Thymus (tissue), 11 donors: ENCODE data around the gene CCSAP. TPM values are rescaled to one million over a fixed set of nuclear protein-coding genes. Genes with fewer than 3 reads are reported as not detected.

Experiments used
- DNase-seq, 9 donors: peaks; one replicate each; pipeline ENCODE4 v3.0.0-alpha.2; 2013; ENCODE audit warnings: low spot score in 9 of 9, low read depth in 6 of 9, missing footprints in 1 of 9
- H3K27ac ChIP-seq, 2 donors: one replicate each; pipeline ENCODE4 v1.5.1; 2013; ENCODE audit warnings: control low read depth in 1 of 2, low read depth in 1 of 2, low read length in 1 of 2, mild to moderate bottlenecking in 1 of 2, moderate library complexity in 1 of 2
- H3K27me3 ChIP-seq, 2 donors: one replicate each; pipeline ENCODE4 v1.5.1; 2013; ENCODE audit warnings: low read length in 1 of 2; ENCODE audit not compliant: control insufficient read depth in 2 of 2, insufficient read depth in 1 of 2
- H3K36me3 ChIP-seq, 2 donors: one replicate each; pipeline ENCODE4 v1.5.1; 2013; ENCODE audit warnings: low read length in 1 of 2, mild to moderate bottlenecking in 1 of 2, moderate library complexity in 1 of 2; ENCODE audit not compliant: control insufficient read depth in 2 of 2, insufficient read depth in 2 of 2
- H3K4me1 ChIP-seq, 2 donors: one replicate each; pipeline ENCODE4 v1.5.1; 2013; ENCODE audit warnings: low read length in 2 of 2; ENCODE audit not compliant: control insufficient read depth in 2 of 2, insufficient read depth in 2 of 2
- H3K4me3 ChIP-seq, 2 donors: one replicate each; pipeline ENCODE4 v1.5.1; 2013; ENCODE audit warnings: low read length in 2 of 2, control low read depth in 1 of 2, mild to moderate bottlenecking in 1 of 2
- H3K9me3 ChIP-seq, 2 donors: one replicate each; pipeline ENCODE4 v1.5.1; 2013; ENCODE audit warnings: low read length in 1 of 2, mild to moderate bottlenecking in 1 of 2; ENCODE audit not compliant: control insufficient read depth in 2 of 2, insufficient read depth in 1 of 2
- WGBS: extraction: QIAGEN DNeasy Blood & Tissue Kit; methylation state at CpG from one replicate; pipeline ENCODE4 v1.1.7; 2013; 5-methylcytosine and 5-hydroxymethylcytosine counted together
- polyA plus RNA-seq: library from polyadenylated mRNA; stranded (reverse); fragments of 200-250 nt; gene quantifications from one replicate; pipeline ENCODE4 v1.2.3, GENCODE V29; 2013
- total RNA-seq: library from RNA; stranded (reverse); fragments of 120-200 nt; gene quantifications from one replicate; pipeline ENCODE4 v1.2.4, GENCODE V29; 2013
- donor health status: healthy.

CCSAP gene
- total and polyA plus RNA-seq, 2 donors = 18.7 to 18.9 TPM

DNA sequence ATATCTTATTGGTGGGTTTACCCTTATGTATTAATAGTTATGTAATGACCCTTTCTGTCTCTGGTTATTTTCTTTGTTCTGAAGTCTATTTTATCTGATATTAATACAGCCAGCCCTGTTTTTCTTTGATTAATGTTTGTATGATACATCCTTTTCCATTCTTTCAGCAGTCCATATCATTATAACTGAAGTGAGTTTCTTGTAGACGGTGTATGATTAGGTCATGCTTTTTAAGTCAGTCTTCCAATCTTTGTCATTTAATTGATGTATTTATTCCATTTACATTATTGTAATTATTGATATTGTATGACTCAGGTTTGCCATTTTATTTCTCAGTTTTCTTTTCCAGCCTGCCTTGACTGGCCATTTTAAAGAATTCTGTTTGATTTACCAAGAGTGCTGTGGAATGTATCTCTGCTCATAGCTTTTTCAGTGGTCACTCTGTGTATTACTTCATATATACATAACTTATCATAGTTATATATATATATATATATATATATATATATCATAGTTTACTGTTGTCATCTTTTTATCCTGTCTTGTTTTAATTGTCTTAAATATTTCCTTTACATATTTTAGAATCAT lies 61.4 kb downstream of the CCSAP start:
- H3K9me3 ChIP-seq = no peaks in the 10 kb centered on the region
- no peaks in the 10 kb centered on the region for H3K4me1 ChIP-seq
- no peak overlapping the region for H3K4me3 ChIP-seq
- 97% methylated on average over 1 of the region's 1 CpG for WGBS
- peaks cover 3 to 4% of the 10 kb centered on the region in 2 donors for H3K36me3 ChIP-seq
- DNase-seq = no peak
- H3K27me3 ChIP-seq = no peaks in the 10 kb centered on the region
- H3K27ac ChIP-seq = no peak overlapping the region

DNA sequence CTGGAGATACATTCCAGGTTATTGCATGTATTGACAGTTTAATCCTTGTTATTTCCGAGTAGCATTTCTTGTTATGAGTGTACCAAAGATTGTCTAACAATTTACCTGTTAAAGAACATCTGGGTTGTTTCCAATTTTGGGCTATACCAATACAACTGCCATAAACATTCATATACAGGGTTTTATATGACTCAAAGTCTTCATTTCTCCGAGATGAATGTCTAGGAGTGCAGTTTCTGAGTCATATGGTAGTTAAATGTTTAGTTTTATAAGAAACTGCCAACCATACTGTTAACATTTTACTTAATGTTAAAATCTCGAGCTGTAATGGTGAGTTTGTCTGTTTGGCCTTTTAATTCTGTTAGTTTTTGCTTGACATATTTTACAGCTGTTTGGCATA lies 61.9 kb downstream of the CCSAP start:
- no peak overlapping the region for H3K4me3 ChIP-seq
- DNase-seq = no peak
- no peaks in the 10 kb centered on the region for H3K27me3 ChIP-seq
- H3K27ac ChIP-seq = no peak overlapping the region
- 96% methylated on average over 3 of the region's 3 CpGs for WGBS
- no peaks in the 10 kb centered on the region for H3K4me1 ChIP-seq
- H3K36me3 ChIP-seq = peaks cover 3 to 4% of the 10 kb centered on the region in 2 donors
- no peaks in the 10 kb centered on the region for H3K9me3 ChIP-seq

DNA sequence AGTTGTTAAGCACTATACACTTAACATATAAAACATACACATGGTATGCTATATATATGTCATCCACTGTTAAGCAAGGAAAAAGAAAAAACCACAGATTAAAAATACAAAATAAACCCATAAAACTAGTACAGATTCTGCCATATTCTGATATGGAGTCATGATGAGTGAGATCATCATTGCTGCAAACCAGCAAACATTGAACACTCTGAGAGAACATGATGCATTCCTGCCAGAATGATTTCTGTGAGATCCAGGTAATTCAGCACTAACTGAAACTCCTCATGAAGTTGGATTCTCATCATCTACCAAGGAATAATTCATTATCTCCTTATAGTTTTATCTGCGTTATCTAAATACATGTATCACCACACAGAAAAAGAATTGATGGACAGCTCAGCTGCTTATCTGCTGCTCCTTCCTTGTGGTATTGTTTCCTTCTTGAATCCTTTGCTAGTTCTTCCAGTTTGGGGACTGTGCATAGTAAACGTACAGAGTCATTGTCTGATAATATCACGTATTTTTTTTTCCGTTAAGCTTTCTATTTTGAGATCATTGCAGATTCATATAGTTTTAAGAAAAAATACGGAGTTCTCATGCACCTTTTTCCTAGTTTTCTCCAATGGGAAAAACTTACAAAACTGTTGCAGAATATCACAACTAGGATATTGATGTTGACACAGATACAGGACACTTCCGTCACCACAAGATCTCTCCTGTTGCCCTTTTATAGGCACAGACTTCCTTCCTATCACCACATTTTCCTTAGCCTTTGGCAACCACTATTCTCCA lies 62.6 kb downstream of the CCSAP start:
- Histone ChIP-seq H3K36me3 (peaks cover 3 to 4% of the 10 kb centered on the region in 2 donors), H3K4me3 (no peak overlapping the region), H3K27ac (no peak overlapping the region), H3K27me3 (no peaks in the 10 kb centered on the region), H3K9me3 (no peaks in the 10 kb centered on the region), H3K4me1 (no peaks in the 10 kb centered on the region)
- no peak for DNase-seq
- WGBS = 59% methylated on average over 6 of the region's 6 CpGs

DNA sequence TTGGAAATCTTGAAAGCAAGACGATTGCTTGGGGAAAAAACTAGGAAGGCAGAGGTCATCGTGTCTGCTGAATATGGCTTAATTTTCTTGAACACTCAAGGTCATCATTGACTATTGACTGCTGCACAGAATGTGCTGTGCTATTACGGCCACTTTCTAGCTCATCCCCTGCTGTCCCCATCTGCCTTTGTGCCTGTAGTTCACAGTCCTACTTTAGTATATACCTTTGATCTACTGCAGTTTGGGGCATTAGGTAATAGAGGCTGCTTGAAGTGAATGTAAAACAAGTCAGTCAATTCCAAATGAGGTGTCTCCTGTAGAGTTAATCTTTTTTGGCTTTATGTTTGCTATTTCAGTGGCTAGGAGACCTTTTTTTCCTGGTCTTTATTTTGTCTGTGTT lies 63.6 kb downstream of the CCSAP start:
- Histone ChIP-seq H3K36me3 (peaks cover 3 to 4% of the 10 kb centered on the region in 2 donors), H3K4me3 (no peak overlapping the region), H3K4me1 (no peaks in the 10 kb centered on the region), H3K27me3 (no peaks in the 10 kb centered on the region), H3K9me3 (no peaks in the 10 kb centered on the region), H3K27ac (no peak overlapping the region)
- DNase-seq = no peak
- 93% methylated on average over 3 of the region's 3 CpGs for WGBS

DNA sequence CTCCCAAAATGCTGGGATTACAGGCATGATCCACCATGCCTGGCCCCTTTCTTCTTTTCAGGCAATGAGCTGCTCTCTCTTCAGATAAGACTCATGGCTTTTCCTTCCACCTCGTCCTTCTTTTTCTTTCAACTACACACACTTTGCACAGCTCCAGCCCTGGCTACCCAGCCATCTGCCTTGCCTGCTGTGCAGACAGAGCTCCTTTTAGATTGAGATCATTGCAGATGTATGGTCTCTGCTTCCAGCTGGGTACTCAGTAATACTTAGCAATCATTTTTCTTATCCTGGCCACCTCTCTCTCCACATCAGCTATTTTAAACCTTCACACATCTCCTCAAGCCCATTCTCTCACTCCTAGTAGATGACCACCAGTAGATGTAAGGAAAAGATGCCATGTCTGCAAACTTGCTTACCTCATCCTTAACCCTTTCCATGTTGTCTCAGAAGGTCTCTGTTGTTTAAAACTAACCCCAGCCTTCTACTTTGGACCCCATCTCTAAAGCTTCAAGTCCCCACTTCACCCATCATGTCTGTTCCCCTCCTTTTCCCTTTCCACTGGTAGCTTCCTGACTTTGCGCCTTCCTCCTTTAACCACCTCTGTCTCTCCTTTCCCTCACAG lies 64.6 kb downstream of the CCSAP start:
- H3K27me3 ChIP-seq = no peaks in the 10 kb centered on the region
- DNase-seq = no peak
- peaks cover 3 to 4% of the 10 kb centered on the region in 2 donors for H3K36me3 ChIP-seq
- no peaks in the 10 kb centered on the region for H3K9me3 ChIP-seq
- no peak overlapping the region for H3K4me3 ChIP-seq
- 87% methylated on average over 2 of the region's 2 CpGs for WGBS
- no peak overlapping the region for H3K27ac ChIP-seq
- peaks cover 0 to 5% of the 10 kb centered on the region in 2 donors for H3K4me1 ChIP-seq

DNA sequence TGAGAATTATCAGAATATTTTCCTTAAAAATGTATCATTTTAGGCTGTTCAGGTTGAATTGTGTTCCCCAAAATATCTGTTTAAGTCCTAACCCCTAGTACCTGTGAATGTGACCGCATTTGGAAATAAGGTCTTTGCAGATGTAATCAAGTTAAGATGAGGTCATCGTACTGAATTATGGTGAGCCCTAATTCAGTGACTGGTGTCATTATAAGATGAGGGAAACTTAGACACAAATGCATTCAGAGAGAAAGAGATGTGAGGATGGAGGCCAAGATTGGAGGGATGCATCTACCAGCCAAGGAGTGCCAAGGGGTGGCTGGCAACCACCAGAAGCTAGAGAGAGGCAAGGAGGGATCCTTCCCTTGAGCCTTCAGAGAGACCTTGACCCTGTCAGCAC lies 67.8 kb downstream of the CCSAP start:
- Histone ChIP-seq H3K4me3 (no peak overlapping the region), H3K4me1 (peaks cover 14 to 16% of the 10 kb centered on the region in 2 donors), H3K36me3 (peaks cover 3 to 4% of the 10 kb centered on the region in 2 donors), H3K27ac (no peak overlapping the region), H3K9me3 (peaks cover 0 to 4% of the 10 kb centered on the region in 2 donors), H3K27me3 (no peaks in the 10 kb centered on the region)
- DNase-seq = no peak
- 96% methylated on average over 2 of the region's 2 CpGs for WGBS

DNA sequence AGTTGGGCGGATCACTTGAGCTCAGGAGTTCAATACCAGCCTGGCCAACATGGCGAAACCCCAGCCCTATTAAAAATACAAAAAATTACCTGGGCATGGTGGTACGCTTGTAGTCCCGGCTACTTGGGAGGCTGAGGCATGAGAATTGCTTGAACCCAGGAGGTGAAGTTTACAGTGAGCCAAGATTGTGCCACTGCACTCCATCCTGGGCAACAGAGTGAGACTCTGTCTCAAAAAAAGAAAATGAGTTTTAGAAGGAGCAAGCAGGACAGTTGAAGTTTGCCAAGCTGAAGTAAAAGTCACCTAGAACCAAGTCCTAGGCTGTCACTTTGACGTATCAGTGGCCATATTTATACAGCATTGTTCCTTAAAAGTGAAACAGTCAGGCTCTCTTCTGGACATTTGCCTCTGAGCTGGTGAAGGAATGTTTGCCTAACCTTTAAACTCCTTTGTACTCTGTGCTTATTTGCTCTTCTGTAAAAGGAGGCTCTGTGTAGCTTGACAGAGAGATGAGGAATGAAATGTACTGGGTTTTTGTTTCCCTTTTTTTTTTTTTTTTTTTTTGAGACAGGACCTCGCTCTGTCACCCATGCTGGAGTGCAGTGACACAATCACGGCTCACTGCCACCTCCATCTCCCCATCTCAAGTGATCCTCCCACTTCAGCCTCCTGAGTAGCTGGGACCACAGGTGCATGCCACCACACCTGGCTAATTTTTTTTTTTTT lies 69.2 kb downstream of the CCSAP start:
- no peak for DNase-seq
- 97% methylated on average over 7 of the region's 7 CpGs for WGBS
- Histone ChIP-seq H3K36me3 (peaks cover 3 to 4% of the 10 kb centered on the region in 2 donors), H3K9me3 (peaks cover 0 to 4% of the 10 kb centered on the region in 2 donors), H3K27me3 (no peaks in the 10 kb centered on the region), H3K4me3 (no peak overlapping the region), H3K4me1 (peaks cover 14 to 16% of the 10 kb centered on the region in 2 donors), H3K27ac (no peak overlapping the region)

DNA sequence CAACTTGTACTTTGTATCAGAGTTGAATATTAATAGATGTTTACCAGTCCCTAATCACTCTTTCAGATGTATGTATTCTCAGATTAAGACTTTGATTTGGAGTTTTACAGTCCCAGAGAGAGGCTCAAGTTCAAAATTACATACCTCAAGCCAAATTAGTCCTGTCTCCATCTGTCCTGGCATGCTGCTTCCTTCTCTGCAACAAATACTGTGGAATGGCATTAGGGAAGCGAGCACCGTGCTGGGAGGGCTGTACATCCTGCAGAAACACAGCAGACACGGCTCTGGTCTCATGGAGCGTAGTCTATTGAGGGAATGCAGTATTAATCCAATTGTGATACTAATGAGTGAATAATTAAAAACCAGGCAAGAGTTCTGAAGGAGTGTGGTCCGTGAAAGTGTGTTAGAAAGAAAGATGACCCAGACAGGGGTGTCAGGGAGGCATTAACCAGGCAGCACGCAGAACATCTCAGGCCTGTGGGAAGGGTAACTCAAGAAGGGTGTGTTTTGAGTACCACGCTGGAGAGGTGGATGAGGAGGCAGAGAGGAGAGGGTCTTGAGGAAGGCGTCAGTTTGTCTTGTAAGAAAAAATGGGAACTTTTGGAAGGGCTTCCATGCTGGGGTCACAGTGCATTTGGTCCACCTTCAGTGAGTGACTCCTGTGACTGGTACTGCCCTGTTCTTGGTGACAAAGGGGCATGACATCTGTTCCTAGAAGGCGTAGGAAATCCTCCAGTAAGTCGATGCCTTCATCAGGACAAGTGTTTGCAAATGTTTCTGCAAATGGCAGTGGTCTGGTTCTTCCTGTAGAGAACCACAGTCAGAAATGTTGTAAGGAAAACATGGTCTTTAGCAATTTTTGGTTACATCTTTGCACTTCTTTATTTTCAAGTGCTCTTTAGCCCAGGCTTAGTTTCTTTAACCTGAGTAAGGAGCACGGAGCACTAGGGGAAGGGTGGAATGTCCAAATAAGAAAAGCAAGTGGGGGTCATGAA lies 70.4 kb downstream of the CCSAP start:
- Histone ChIP-seq H3K4me3 (peak overlapping the region; percentile 58 to 96), H3K27ac (no peak overlapping the region), H3K27me3 (no peaks in the 10 kb centered on the region), H3K36me3 (peaks cover 0 to 1% of the 10 kb centered on the region in 2 donors), H3K9me3 (peaks cover 0 to 4% of the 10 kb centered on the region in 2 donors), H3K4me1 (peaks cover 16 to 17% of the 10 kb centered on the region in 2 donors)
- 70% methylated on average over 11 of the region's 11 CpGs for WGBS
- DNase-seq = no peak
